IMR-90 (cell line): ENCODE measurements around the gene TLCD4. TPM values are rescaled to one million over a fixed set of nuclear protein-coding genes. Genes with fewer than 3 reads are reported as not detected.

Source experiments
- ATAC-seq: fragments of 200-7000 bp; cut with Tn5 transposase; 2 replicates; pipeline ENCODE4 v1.9.1; 2020; ENCODE audit warnings: low read depth, mild to moderate bottlenecking, moderate library complexity
- BruUV-seq: library from RNA; stranded (reverse); fragments of 400-500 nt; replicated peaks from 2 replicates; lab custom pipeline; 2021; lab: Mats Ljungman, UMichigan
- CTCF ChIA-PET: fragments of 300-600 bp; formaldehyde crosslinking; extraction: SDS; loops from one replicate; lab custom pipeline; 2021; ENCODE audit warnings: antibody characterized with exemption; lab: Yijun Ruan, JAX
- POLR2A ChIA-PET: fragments of 300-600 bp; sonication (Branson Sonifier 250); formaldehyde crosslinking; loops from one replicate; lab custom pipeline; 2022; ENCODE audit warnings: antibody characterized with exemption; ENCODE audit not compliant: unreplicated experiment; lab: Charles Lee
- DNase-seq: peaks from one replicate; pipeline ENCODE4 v3.0.0; 2013
- H2AFZ ChIP-seq: replicated peaks from 2 replicates; pipeline ENCODE3; 2013; ENCODE audit warnings: low read length, mild to moderate bottlenecking; ENCODE audit not compliant: poor library complexity
- H2AK5ac ChIP-seq: 2 replicates; pipeline ENCODE4 v1.6.1; 2013; ENCODE audit warnings: low read depth, low read length, inconsistent platforms
- H2AK9ac ChIP-seq: replicated peaks from 2 replicates; pipeline ENCODE3; 2013; ENCODE audit warnings: mild to moderate bottlenecking, low read depth, low read length, moderate library complexity; ENCODE audit not compliant: poor library complexity
- H2BK120ac ChIP-seq: 2 replicates; pipeline ENCODE4 v1.6.1; 2013; ENCODE audit warnings: low read depth, low read length, inconsistent platforms
- H2BK15ac ChIP-seq: 3 replicates; pipeline ENCODE4 v1.6.1; 2013; ENCODE audit warnings: low read depth, low read length, inconsistent platforms
- H2BK20ac ChIP-seq: 2 replicates; pipeline ENCODE4 v1.6.1; 2013; ENCODE audit warnings: low read depth, mild to moderate bottlenecking, inconsistent platforms, low read length, moderate library complexity
- H2BK5ac ChIP-seq: 2 replicates; pipeline ENCODE4 v1.6.1; 2013; ENCODE audit warnings: mild to moderate bottlenecking, low read depth, low read length, inconsistent platforms; ENCODE audit not compliant: poor library complexity, severe bottlenecking
- H3K14ac ChIP-seq: replicated peaks from 2 replicates; pipeline ENCODE4 v1.6.1; 2013; ENCODE audit warnings: low read depth, low read length, inconsistent platforms
- H3K18ac ChIP-seq: 2 replicates; pipeline ENCODE4 v1.6.1; 2013; ENCODE audit warnings: low read depth, low read length, control low read depth
- H3K23ac ChIP-seq: 2 replicates; pipeline ENCODE4 v1.6.1; 2013; ENCODE audit warnings: low read depth, low read length, inconsistent platforms
- H3K27ac ChIP-seq: 2 replicates; pipeline ENCODE4 v1.5.1; 2013; ENCODE audit warnings: mild to moderate bottlenecking, control low read depth, low read length; ENCODE audit not compliant: insufficient read depth
- H3K27me3 ChIP-seq: 2 replicates; pipeline ENCODE4 v1.6.1; 2013; ENCODE audit warnings: low read length; ENCODE audit not compliant: control insufficient read depth, insufficient read depth
- H3K36me3 ChIP-seq: 2 replicates; pipeline ENCODE4 v1.6.1; 2013; ENCODE audit warnings: low read length, mixed read lengths; ENCODE audit not compliant: control insufficient read depth, insufficient read depth
- H3K4ac ChIP-seq: 2 replicates; pipeline ENCODE4 v1.6.1; 2013; ENCODE audit warnings: low read depth, low read length, inconsistent platforms
- H3K4me1 ChIP-seq: 2 replicates; pipeline ENCODE4 v1.6.1; 2013; ENCODE audit warnings: low read length, mixed read lengths; ENCODE audit not compliant: control insufficient read depth, insufficient read depth
- H3K4me2 ChIP-seq: 2 replicates; pipeline ENCODE4 v1.6.1; 2013; ENCODE audit warnings: low read depth, mild to moderate bottlenecking, control low read depth, low read length, moderate library complexity
- H3K4me3 ChIP-seq: 2 replicates; pipeline ENCODE4 v1.5.1; 2013; ENCODE audit warnings: low read depth, mild to moderate bottlenecking, control low read depth, low read length, moderate library complexity; ENCODE audit not compliant: insufficient read depth
- H3K56ac ChIP-seq: 2 replicates; pipeline ENCODE4 v1.6.1; 2013; ENCODE audit warnings: low read length, inconsistent platforms; ENCODE audit not compliant: insufficient read depth; ENCODE audit errors: extremely low read depth
- H3K79me1 ChIP-seq, 2 experiments: 2 replicates each; pipeline ENCODE4 v1.6.1; 2013; ENCODE audit warnings: low read length in 2 of 2, inconsistent platforms in 1 of 2, low read depth in 1 of 2
- H3K9ac ChIP-seq: 2 replicates; pipeline ENCODE4 v1.6.1; 2013; ENCODE audit warnings: low read depth, low read length, control low read depth
- H3K9me1 ChIP-seq: 2 replicates; pipeline ENCODE4 v1.6.1; 2013; ENCODE audit warnings: low read length, inconsistent platforms; ENCODE audit not compliant: insufficient read depth
- H3K9me3 ChIP-seq: 2 replicates; pipeline ENCODE4 v1.6.1; 2013; ENCODE audit warnings: low read length; ENCODE audit not compliant: control insufficient read depth, insufficient read depth
- H4K20me1 ChIP-seq: 2 replicates; pipeline ENCODE4 v1.6.1; 2013; ENCODE audit warnings: low read length, inconsistent platforms; ENCODE audit not compliant: insufficient read depth
- H4K5ac ChIP-seq: 2 replicates; pipeline ENCODE4 v1.6.1; 2013; ENCODE audit warnings: mild to moderate bottlenecking, low read depth, low read length, control low read depth
- H4K8ac ChIP-seq, 2 experiments: 2 replicates each; pipeline ENCODE4 v1.6.1; 2013; ENCODE audit warnings: low read depth in 2 of 2, low read length in 2 of 2, control low read depth in 1 of 2, inconsistent platforms in 1 of 2
- H4K91ac ChIP-seq: 2 replicates; pipeline ENCODE4 v1.6.1; 2013; ENCODE audit warnings: low read depth, low read length, inconsistent platforms; ENCODE audit not compliant: insufficient read depth
- BHLHE40 ChIP-seq: fragments of 150-350 bp; IDR thresholded peaks from 2 replicates; pipeline ENCODE4 v1.6.1; 2016; ENCODE audit warnings: mild to moderate bottlenecking, low read depth, low read length
- CEBPB ChIP-seq: IDR thresholded peaks from 2 replicates; pipeline ENCODE4 v1.6.1; 2012; ENCODE audit warnings: low read depth, low read length, improper control_type of control experiment
- CHD1 ChIP-seq: IDR thresholded peaks from 2 replicates; pipeline ENCODE4 v1.6.1; 2012; ENCODE audit warnings: low read depth, low read length, improper control_type of control experiment
- FOS ChIP-seq: fragments of 150-350 bp; IDR thresholded peaks from 2 replicates; pipeline ENCODE4 v1.6.1; 2016; ENCODE audit warnings: low read depth, low read length
- MAFK ChIP-seq: IDR thresholded peaks from 2 replicates; pipeline ENCODE4 v1.6.1; 2012; ENCODE audit warnings: low read depth, low read length, improper control_type of control experiment
- MAZ ChIP-seq: IDR thresholded peaks from 2 replicates; pipeline ENCODE4 v1.6.1; 2012; ENCODE audit warnings: low read depth, mild to moderate bottlenecking, low read length, improper control_type of control experiment, moderate library complexity, borderline replicate concordance
- MXI1 ChIP-seq: IDR thresholded peaks from 2 replicates; pipeline ENCODE4 v1.6.1; 2012; ENCODE audit warnings: low read depth, mild to moderate bottlenecking, low read length, moderate library complexity, borderline replicate concordance
- RAD21 ChIP-seq: IDR thresholded peaks from 2 replicates; pipeline ENCODE4 v1.6.1; 2012; ENCODE audit warnings: low read length, improper control_type of control experiment
- WGBS, 2 experiments: methylation state at CpG; one replicate each; pipeline versions ENCODE4 v1.1.5 to v1.1.7; 2013; ENCODE audit warnings: missing lambda C conversion rate in 2 of 2; ENCODE audit not compliant: insufficient read length in 1 of 2; ENCODE audit errors: extremely low coverage in 2 of 2; 5-methylcytosine and 5-hydroxymethylcytosine counted together
- dilution Hi-C: fragments of 300-500 bp; cut with HindIII; formaldehyde crosslinking; loops from one replicate; pipeline ENCODE4 v1.14.3; 2018; ENCODE audit warnings: low sequenced_read_pairs; ENCODE audit not compliant: unreplicated experiment
- in situ Hi-C: fragments of 300-500 bp; cut with MboI; formaldehyde crosslinking; loops from 3 replicates; pipeline ENCODE4 v1.14.3; 2019; ENCODE audit warnings: low sequenced_read_pairs, inconsistent platforms, mixed read lengths
- intact Hi-C: fragments of 100-400 bp; cut with micrococcal nuclease; formaldehyde crosslinking; loops from 2 replicates; pipeline ENCODE4 v1.10.0; 2022
- polyA plus RNA-seq, 3 experiments: library from polyadenylated mRNA; depleted of rRNA; stranded (reverse); fragments of >200 nt; gene quantifications; 2 replicates each; pipeline ENCODE4 v1.2.3, GENCODE V29; 2012; ENCODE audit warnings: low replicate concordance in 1 of 3
- total RNA-seq: library from RNA; depleted of rRNA; stranded (reverse); fragments of >200 nt; gene quantifications from 2 replicates; pipeline ENCODE4 v1.2.3, GENCODE V29; 2012
- TF ChIP-seq, protein P1 (sequence below): conservative IDR thresholded peaks from 2 replicates; pipeline ENCODE4 v1.5.1; 2012; ENCODE audit warnings: mild to moderate bottlenecking, low read depth, low read length, improper control_type of control experiment

The TLCD4 gene
- total and polyA plus RNA-seq, 2 of the 4 experiments (the other 2 are of a cell fraction) = 0.22 to 0.36 TPM

DNA sequence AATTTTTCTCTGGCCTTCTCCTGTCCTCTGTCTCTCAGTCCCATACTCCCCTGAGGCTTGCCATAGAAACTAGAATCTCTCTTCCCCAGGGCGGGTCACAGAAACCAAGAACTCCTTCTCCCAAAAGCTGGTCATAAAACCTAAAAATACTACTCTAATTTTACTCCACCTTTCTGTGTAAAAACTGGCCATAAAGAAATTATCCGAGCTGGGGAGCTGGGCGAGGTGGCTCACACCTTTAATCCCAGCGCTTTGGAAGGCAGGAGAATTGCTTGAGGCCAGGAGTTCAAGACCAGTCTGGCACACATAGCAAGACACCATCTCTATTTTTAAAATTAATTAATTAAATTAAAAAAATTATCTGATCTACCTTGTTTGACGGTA lies 47.5 kb upstream of the TLCD4 start:
- Histone ChIP-seq H3K56ac (no peak overlapping the region), H2BK120ac (no peak overlapping the region), H3K18ac (no peak overlapping the region), H4K8ac (no peak overlapping the region), H2BK15ac (no peak overlapping the region), H2AK5ac (no peak overlapping the region), H2BK20ac (no peak overlapping the region), H3K14ac (no peak overlapping the region), H3K36me3 (no peaks in the 10 kb centered on the region), H3K9me1 (peaks cover 5% of the 10 kb centered on the region), H2AFZ (no peak overlapping the region), H3K9ac (no peak overlapping the region), H3K79me1 (peaks cover 10 to 21% of the 10 kb centered on the region in 2 experiments), H2BK5ac (no peak overlapping the region), H4K5ac (no peak overlapping the region), H4K20me1 (no peaks in the 10 kb centered on the region), H3K4ac (no peak overlapping the region), H3K27me3 (no peaks in the 10 kb centered on the region), H3K9me3 (no peaks in the 10 kb centered on the region), H2AK9ac (no peak overlapping the region), H3K4me1 (peaks cover 2% of the 10 kb centered on the region; the same call in 1 of the 2 replicates), H4K91ac (no peak overlapping the region), H3K4me2 (no peak overlapping the region), H3K23ac (no peak overlapping the region), H3K27ac (no peak overlapping the region), H3K4me3 (no peak overlapping the region)
- in situ Hi-C loops (no loop called here), dilution Hi-C loops (no loop called here), intact Hi-C loops (no loop called here)
- DNase-seq = no peak
- TF ChIP-seq FOS (no peak), MAZ (no peak), BHLHE40 (no peak), MXI1 (no peak), RAD21 (no peak), MAFK (no peak), CHD1 (no peak), CEBPB (no peak)
- TF ChIP-seq, protein P1, sequence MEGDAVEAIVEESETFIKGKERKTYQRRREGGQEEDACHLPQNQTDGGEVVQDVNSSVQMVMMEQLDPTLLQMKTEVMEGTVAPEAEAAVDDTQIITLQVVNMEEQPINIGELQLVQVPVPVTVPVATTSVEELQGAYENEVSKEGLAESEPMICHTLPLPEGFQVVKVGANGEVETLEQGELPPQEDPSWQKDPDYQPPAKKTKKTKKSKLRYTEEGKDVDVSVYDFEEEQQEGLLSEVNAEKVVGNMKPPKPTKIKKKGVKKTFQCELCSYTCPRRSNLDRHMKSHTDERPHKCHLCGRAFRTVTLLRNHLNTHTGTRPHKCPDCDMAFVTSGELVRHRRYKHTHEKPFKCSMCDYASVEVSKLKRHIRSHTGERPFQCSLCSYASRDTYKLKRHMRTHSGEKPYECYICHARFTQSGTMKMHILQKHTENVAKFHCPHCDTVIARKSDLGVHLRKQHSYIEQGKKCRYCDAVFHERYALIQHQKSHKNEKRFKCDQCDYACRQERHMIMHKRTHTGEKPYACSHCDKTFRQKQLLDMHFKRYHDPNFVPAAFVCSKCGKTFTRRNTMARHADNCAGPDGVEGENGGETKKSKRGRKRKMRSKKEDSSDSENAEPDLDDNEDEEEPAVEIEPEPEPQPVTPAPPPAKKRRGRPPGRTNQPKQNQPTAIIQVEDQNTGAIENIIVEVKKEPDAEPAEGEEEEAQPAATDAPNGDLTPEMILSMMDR = no peak
- CTCF ChIA-PET = no interaction called here
- ATAC-seq = no peak
- no TSS peak for BruUV-seq
- no CpG with 5 or more reads among the region's 5 CpGs for WGBS, 2 experiments
- POLR2A ChIA-PET = no interaction called here
